Smooth muscle cell (in vitro differentiated cells): ENCODE data around the gene SPINT3. TPM values are rescaled to one million over a fixed set of nuclear protein-coding genes. Genes with fewer than 3 reads are reported as not detected.

ENCODE experiments used
- DNase-seq: peaks from one replicate; lab custom pipeline; 2025; ENCODE audit not compliant: unreplicated experiment; lab: John Stamatoyannopoulos, UW
- H2AFZ ChIP-seq: fragments of 200-600 bp; sonication (generic); 2 replicates; pipeline ENCODE4 v1.6.0; 2016; ENCODE audit warnings: antibody characterized with exemption, low read depth, mild to moderate bottlenecking
- H3F3A ChIP-seq: fragments of 200-600 bp; sonication (generic); 2 replicates; pipeline ENCODE4 v1.6.0; 2017; ENCODE audit warnings: antibody characterized with exemption, low read depth
- H3K27ac ChIP-seq: fragments of 200-600 bp; sonication (generic); 2 replicates; pipeline ENCODE4 v1.5.1; 2016; ENCODE audit warnings: low read depth, mild to moderate bottlenecking
- H3K27me3 ChIP-seq: fragments of 200-600 bp; sonication (generic); 2 replicates; pipeline ENCODE4 v1.6.1; 2016; ENCODE audit warnings: low read depth, mild to moderate bottlenecking
- H3K36me3 ChIP-seq: fragments of 200-600 bp; sonication (generic); 2 replicates; pipeline ENCODE4 v1.5.1; 2016; ENCODE audit warnings: low read depth
- H3K4me1 ChIP-seq: fragments of 200-600 bp; sonication (generic); 2 replicates; pipeline ENCODE4 v1.5.1; 2016; ENCODE audit warnings: low read depth
- H3K4me2 ChIP-seq: fragments of 200-600 bp; sonication (generic); 2 replicates; pipeline ENCODE4 v1.6.0; 2016; ENCODE audit warnings: mild to moderate bottlenecking
- H3K4me3 ChIP-seq: fragments of 200-600 bp; sonication (generic); 2 replicates; pipeline ENCODE4 v1.5.1; 2016; ENCODE audit warnings: mild to moderate bottlenecking
- H3K79me2 ChIP-seq: fragments of 200-600 bp; sonication (generic); 2 replicates; pipeline ENCODE4 v1.6.0; 2016; ENCODE audit warnings: low read depth, mild to moderate bottlenecking
- H3K9ac ChIP-seq: fragments of 200-600 bp; sonication (generic); 2 replicates; pipeline ENCODE4 v1.6.0; 2016; ENCODE audit warnings: low read depth
- H3K9me3 ChIP-seq: fragments of 200-600 bp; sonication (generic); replicated peaks from 2 replicates; pipeline ENCODE4 v1.5.1; 2016; ENCODE audit warnings: low read depth
- H4K20me1 ChIP-seq: fragments of 200-600 bp; sonication (generic); 2 replicates; pipeline ENCODE4 v1.6.0; 2016; ENCODE audit warnings: low read depth
- WGBS: methylation state at CpG from one replicate; pipeline ENCODE4 v1.1.7; 2016; ENCODE audit warnings: low lambda C conversion rate; 5-methylcytosine and 5-hydroxymethylcytosine counted together
- polyA plus RNA-seq: library from polyadenylated mRNA; unstranded; fragments of >200 nt; fragmentation: Nextera tagmentation; extraction: Ambion mirVana; gene quantifications from 2 replicates; pipeline ENCODE4 v1.2.1, GENCODE V29; 2016
- total RNA-seq: library from RNA; depleted of rRNA; stranded (reverse); fragments of >200 nt; gene quantifications from 2 replicates; pipeline ENCODE4 v1.2.3, GENCODE V29; 2014
- TF ChIP-seq, protein P1 (sequence below): fragments of 200-600 bp; sonication (generic); IDR thresholded peaks from 2 replicates; pipeline ENCODE4 v1.5.1; 2017; ENCODE audit warnings: borderline replicate concordance, mild to moderate bottlenecking, antibody characterized with exemption; ENCODE audit not compliant: insufficient read depth, poor library complexity, severe bottlenecking

SPINT3 gene
- total and polyA plus RNA-seq, 2 experiments from 2014 or later: not detected

DNA sequence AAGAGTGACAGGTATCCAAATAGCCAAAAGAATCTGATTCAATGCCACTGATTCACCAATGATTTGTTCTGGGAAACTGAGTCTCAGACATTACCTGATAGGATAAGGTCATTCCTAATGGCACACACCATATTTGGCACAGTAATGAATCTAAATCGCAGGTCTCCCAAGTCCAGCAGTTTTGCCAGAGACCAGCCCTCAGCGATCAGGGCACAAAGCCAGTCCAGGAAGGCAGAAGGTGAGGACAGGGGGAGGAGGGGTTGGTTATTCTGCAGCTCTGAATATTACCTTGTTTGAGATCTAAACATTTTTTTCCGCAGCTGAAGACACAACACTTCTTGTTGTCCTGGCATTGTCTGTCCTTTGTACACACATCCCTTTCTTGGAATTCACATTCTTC is 29.9 kb upstream of the SPINT3 start:
- no peak overlapping the region for H3K4me2 ChIP-seq
- no peak overlapping the region for H3K4me3 ChIP-seq
- H4K20me1 ChIP-seq: no peaks in the 10 kb centered on the region
- TF ChIP-seq, protein P1, sequence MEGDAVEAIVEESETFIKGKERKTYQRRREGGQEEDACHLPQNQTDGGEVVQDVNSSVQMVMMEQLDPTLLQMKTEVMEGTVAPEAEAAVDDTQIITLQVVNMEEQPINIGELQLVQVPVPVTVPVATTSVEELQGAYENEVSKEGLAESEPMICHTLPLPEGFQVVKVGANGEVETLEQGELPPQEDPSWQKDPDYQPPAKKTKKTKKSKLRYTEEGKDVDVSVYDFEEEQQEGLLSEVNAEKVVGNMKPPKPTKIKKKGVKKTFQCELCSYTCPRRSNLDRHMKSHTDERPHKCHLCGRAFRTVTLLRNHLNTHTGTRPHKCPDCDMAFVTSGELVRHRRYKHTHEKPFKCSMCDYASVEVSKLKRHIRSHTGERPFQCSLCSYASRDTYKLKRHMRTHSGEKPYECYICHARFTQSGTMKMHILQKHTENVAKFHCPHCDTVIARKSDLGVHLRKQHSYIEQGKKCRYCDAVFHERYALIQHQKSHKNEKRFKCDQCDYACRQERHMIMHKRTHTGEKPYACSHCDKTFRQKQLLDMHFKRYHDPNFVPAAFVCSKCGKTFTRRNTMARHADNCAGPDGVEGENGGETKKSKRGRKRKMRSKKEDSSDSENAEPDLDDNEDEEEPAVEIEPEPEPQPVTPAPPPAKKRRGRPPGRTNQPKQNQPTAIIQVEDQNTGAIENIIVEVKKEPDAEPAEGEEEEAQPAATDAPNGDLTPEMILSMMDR: no peak
- no peaks in the 10 kb centered on the region for H3K4me1 ChIP-seq
- DNase-seq: no peak
- H3K36me3 ChIP-seq: no peaks in the 10 kb centered on the region
- H3F3A ChIP-seq: no peaks in the 10 kb centered on the region
- H3K9me3 ChIP-seq: no peaks in the 10 kb centered on the region
- no peak overlapping the region for H2AFZ ChIP-seq
- no peaks in the 10 kb centered on the region for H3K79me2 ChIP-seq
- 88% methylated on average over 3 of the region's 3 CpGs for WGBS
- no peak overlapping the region for H3K9ac ChIP-seq
- peaks cover 25% of the 10 kb centered on the region for H3K27me3 ChIP-seq
- no peak overlapping the region for H3K27ac ChIP-seq

- Histone ChIP-seq H3K4me2 (no peak within 1 kb of the TSS), H3K9ac (no peak within 1 kb of the TSS), H3K79me2 (no peaks in the 10 kb centered on the region), H3K4me1 (no peaks in the 10 kb centered on the region), H3K27me3 (peaks cover 31% of the 10 kb centered on the region), H3K4me3 (no peak within 1 kb of the TSS), H4K20me1 (no peaks in the 10 kb centered on the region), H3F3A (no peaks in the 10 kb centered on the region), H3K9me3 (no peaks in the 10 kb centered on the region), H3K27ac (no peak within 1 kb of the TSS), H3K36me3 (no peaks in the 10 kb centered on the region), H2AFZ (no peak within 1 kb of the TSS)
- WGBS: 88% methylated on average over 2 of the region's 2 CpGs
- TF ChIP-seq, protein P1: no peak
- DNase-seq: no peak
These were observed 24.0 kb upstream of the SPINT3 start, which contains the start of gene WFDC6 for GRCh38 chr20:45539382-45539781. Gene WFDC6, minus strand, starts transcription at chr20:45539482. Its CDS starts 75 bp downstream, at chr20:45539407.

DNA sequence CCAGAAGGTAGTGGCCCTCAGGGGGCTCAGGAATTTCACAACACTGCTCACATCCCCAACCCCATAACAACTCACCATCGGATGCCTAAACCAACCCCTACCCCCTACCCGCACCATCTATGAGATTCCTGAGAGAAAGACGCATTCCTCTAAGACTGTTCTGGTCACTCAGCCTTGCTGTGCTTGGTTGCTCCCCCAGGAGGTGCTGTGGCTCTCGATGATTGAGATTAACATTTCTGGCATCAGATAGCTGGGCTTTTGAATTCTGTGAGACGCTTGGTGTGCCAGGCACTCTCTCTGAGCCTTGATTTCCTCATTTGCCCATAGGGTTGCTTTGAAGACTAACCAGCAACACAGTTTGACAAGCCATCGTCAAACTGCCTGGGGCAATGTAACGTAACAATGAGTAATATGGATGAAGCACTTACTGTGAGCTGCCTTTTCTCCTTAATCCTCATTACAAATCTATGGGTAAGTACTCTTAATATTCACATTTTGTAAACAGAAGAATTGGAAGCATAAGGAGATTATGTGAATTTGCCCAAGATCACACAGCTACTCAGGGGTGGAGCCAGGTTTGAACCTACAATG is 22.9 kb upstream of the SPINT3 start:
- no peaks in the 10 kb centered on the region for H3K9me3 ChIP-seq
- no peak overlapping the region for H3K4me3 ChIP-seq
- H3K4me1 ChIP-seq: no peaks in the 10 kb centered on the region
- H3K27ac ChIP-seq: no peak overlapping the region
- TF ChIP-seq, protein P1: no peak
- no peaks in the 10 kb centered on the region for H3K36me3 ChIP-seq
- H3K4me2 ChIP-seq: no peak overlapping the region
- H3K79me2 ChIP-seq: no peaks in the 10 kb centered on the region
- no peak for DNase-seq
- no peak overlapping the region for H2AFZ ChIP-seq
- H3F3A ChIP-seq: no peaks in the 10 kb centered on the region
- H4K20me1 ChIP-seq: no peaks in the 10 kb centered on the region
- H3K9ac ChIP-seq: no peak overlapping the region
- H3K27me3 ChIP-seq: peaks cover 29% of the 10 kb centered on the region
- WGBS: 67% methylated on average over 7 of the region's 7 CpGs

DNA sequence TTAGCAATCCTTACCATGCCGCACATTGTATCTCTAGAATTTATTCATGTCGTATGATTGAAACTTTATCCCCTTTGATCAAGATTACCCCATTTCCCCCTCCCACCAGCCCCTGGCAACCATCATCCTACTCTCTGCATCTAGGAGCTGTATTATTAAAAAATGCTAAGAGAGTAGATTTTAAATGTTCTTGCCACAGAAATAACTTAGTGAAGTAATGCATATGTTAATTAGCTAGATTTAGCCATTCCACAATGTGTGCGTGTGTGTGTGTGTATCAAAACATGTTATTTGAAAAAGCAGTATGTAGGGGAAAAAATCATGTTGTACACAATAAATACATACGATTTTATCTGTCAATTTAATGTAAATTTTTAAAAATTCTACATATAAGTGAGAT is 11.9 kb upstream of the SPINT3 start:
- no peaks in the 10 kb centered on the region for H3K4me1 ChIP-seq
- DNase-seq: no peak
- TF ChIP-seq, protein P1: no peak

More for the DNA sequence above, 11.9 kb upstream of the SPINT3 start:
- no peaks in the 10 kb centered on the region for H3K79me2 ChIP-seq
- H3F3A ChIP-seq: no peaks in the 10 kb centered on the region
- WGBS: 80% methylated on average over 4 of the region's 4 CpGs
- no peaks in the 10 kb centered on the region for H3K9me3 ChIP-seq
- H3K4me3 ChIP-seq: no peak overlapping the region
- H3K27ac ChIP-seq: no peak overlapping the region
- H3K36me3 ChIP-seq: no peaks in the 10 kb centered on the region
- no peak overlapping the region for H3K4me2 ChIP-seq
- H4K20me1 ChIP-seq: no peaks in the 10 kb centered on the region
- H2AFZ ChIP-seq: no peak overlapping the region
- peaks cover 21% of the 10 kb centered on the region for H3K27me3 ChIP-seq
- H3K9ac ChIP-seq: no peak overlapping the region
